GM12872 (cell line): ENCODE results near the gene DLG2.

Source experiments
- CTCF ChIP-seq: IDR thresholded peaks from 3 replicates; pipeline ENCODE4 v1.5.1; 2011; ENCODE audit warnings: low read depth, mild to moderate bottlenecking, low read length, moderate library complexity; ENCODE audit not compliant: insufficient read depth

DLG2 gene

GRCh38 chr11:83725728-83726127, 1901.4 kb downstream of the DLG2 start:
- TF ChIP-seq CTCF: no peak

DNA sequence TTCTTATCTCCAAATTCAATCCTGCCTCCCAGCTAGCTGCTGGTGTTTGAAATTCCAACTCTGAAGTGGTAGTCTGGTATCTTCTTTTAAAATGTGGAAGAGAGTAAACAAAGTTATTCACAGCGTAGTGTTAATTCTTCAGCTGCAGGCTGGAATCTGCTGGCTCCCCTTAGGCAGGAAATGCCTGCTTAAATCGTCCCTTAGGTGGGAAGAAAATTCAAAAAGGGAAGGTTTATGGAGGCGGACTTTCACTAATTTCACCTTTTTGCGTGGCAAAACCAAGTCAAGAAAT, 1901.9 kb downstream of the DLG2 start:
- TF ChIP-seq CTCF: no peak

- TF ChIP-seq CTCF: peak; percentile 35; the same call in 2 of the 3 replicates
These were observed 1903.1 kb downstream of the DLG2 start for GRCh38 chr11:83723999-83724398.

DNA sequence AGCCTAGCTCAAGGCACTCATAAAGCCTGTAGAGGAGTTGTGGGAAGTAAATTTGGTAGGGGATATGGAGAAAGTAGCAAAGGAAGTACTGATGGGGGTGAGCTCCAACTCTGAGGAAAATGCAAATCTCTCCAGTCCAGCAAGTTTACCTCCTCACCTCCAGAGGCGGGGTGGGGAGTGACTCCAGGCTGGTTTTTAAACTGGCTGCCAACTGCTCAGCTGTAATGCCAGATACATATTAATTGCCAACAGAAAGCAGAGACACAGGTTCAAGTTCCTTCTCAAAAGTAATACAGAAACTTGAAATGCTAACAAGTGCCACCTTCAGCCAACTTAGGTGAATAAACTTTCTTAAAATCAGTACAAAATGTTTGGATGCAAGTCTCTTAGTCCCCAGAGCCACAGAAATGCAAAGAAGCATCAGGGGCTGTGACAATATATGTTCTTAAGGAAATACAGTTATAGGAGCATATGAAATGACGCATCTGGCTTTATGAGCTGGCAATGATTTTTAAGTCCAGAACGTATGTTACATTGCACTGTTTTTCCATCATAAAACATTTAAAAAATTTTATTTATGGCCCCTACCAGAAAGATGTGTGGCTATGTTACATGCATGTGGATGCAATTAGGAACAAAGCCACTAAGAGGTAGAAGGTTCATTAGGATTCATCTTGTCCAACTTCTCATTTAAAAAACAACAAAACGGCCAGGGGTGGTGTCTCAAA, 1904.6 kb downstream of the DLG2 start:
- no peak for TF ChIP-seq CTCF

DNA sequence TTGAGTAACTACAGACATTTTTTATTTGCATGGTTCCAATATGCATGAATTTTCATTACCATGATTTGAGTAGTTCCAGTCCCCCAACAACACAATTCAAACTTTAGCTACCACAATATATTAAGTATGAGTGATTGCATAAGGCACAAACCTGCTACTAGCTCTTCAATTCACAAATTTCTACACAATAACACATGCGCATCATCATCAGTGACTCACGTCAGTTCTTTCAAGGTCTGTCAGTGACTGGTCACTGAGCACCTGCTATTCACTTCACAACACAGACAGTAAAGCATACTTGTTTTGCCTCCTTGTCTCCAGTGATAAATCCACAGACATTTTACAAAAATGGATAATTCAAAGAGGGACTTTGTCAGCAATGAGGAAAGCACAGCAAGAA, 1905.9 kb downstream of the DLG2 start:
- TF ChIP-seq CTCF: no peak

DNA sequence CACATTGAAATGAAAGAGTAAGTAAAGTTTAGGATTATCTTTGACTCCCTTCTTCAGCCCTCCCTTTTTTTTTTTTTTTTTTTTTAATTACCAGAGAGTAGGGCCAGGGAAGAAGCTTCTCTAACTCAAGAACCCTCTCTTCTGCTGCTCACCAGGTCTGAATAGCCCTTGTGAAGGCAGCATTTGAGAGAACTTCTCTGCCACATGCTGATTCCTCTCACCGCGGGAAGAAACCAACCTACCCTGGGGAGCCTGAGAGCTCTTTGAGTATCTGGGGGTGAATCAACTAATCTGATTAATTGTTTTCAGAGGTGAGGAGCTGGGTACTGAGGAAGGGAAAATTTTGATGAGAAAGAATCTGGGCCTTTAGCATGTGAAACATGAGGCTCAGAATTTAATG, 1906.5 kb downstream of the DLG2 start:
- no peak for TF ChIP-seq CTCF

DNA sequence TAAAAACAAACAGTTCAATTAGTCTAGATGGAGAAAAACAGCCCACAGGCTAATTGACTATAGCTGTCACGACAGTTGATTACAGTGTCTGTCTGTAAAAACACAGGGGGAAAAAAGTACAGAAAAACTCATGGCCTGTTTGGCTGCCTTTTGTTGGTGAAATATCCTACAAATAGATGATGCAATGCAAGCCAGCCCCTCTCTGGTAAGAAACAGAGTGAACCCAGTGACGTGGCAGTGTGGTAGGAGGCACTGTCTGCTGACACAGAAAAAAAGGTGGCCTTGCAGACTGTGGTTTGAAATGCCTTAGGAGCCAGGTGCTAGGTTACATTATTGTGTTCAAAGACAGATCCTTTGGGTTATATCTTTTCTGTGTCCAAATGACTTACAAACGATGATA, 1909.6 kb downstream of the DLG2 start:
- no peak for TF ChIP-seq CTCF
